Lower leg skin (tissue), 4 donors: ENCODE measurements around the gene RBMS2. TPM values are rescaled to one million over a fixed set of nuclear protein-coding genes. Genes with fewer than 3 reads are reported as not detected.
A peak's percentile ranks its signal among the peaks of the same experiment; 100 is the strongest.

Experiments
- DNase-seq, 2 donors: peaks; one replicate each; pipeline ENCODE4 v3.0.0-alpha.2; 2019; ENCODE audit warnings: low spot score in 2 of 2
- H3K4me3 ChIP-seq: fragments of 200-600 bp; sonication (generic); 2 replicates; pipeline ENCODE4 v1.5.1; 2017; ENCODE audit warnings: mild to moderate bottlenecking, low read depth; ENCODE audit not compliant: poor library complexity, severe bottlenecking
- CTCF ChIP-seq, 3 donors: fragments of 450-650 bp; IDR thresholded peaks; one replicate each; pipeline ENCODE4 v1.5.1; 2016; ENCODE audit warnings: antibody characterized with exemption in 3 of 3, mild to moderate bottlenecking in 3 of 3, moderate library complexity in 2 of 3
- POLR2A ChIP-seq, 2 donors: fragments of 450-650 bp; IDR thresholded peaks; one replicate each; pipeline ENCODE4 v1.6.1; 2016 to 2017; ENCODE audit warnings: antibody characterized with exemption in 2 of 2, mild to moderate bottlenecking in 1 of 2, moderate library complexity in 1 of 2
- WGBS, 2 donors: methylation state at CpG; one replicate each; pipeline ENCODE4 v1.1.5; 2018; 5-methylcytosine and 5-hydroxymethylcytosine counted together
- intact Hi-C: fragments of 100-400 bp; cut with DNase I; formaldehyde crosslinking; loops from one replicate; pipeline ENCODE4 v1.15.0; 2023; ENCODE audit warnings: low total_unique reads
- total RNA-seq, 4 donors: library from RNA; depleted of rRNA; stranded (reverse); fragments of >200 nt; gene quantifications; one replicate each; pipeline ENCODE4 v1.1.0, GENCODE V29; 2016

Gene RBMS2
- total RNA-seq, 4 donors from 2014 or later: 12.7 to 14.9 (median 13.7) TPM

- intact Hi-C loops: no loop called here
- WGBS, 2 donors: 33 to 56% methylated on average over 2 of the region's 2 CpGs
- no peak for TF ChIP-seq CTCF (IDR thresholded peaks at IDR 0.05)
- TF ChIP-seq POLR2A (IDR thresholded peaks at IDR 0.05): no peak
- DNase-seq: no peak
- H3K4me3 ChIP-seq: no peak overlapping the region
Observed at GRCh38 chr12:56541631-56542030, 20.0 kb downstream of the RBMS2 start.

GRCh38 chr12:56542164-56542563 is 20.5 kb downstream of the RBMS2 start:
- WGBS, 2 donors: 95% methylated on average over 4 of the region's 4 CpGs
- TF ChIP-seq POLR2A (IDR thresholded peaks at IDR 0.05) (no peak), CTCF (IDR thresholded peaks at IDR 0.05) (no peak)
- no peak overlapping the region for H3K4me3 ChIP-seq
- DNase-seq: peak in 1 of 2 donors; percentile 23
- intact Hi-C loops: no loop called here

GRCh38 chr12:56545023-56545604 is 23.5 kb downstream of the RBMS2 start:
- no peak for DNase-seq
- intact Hi-C loops: no loop called here
- WGBS, 2 donors: 97 to 100% methylated on average over 3 of the region's 3 CpGs
- no peak overlapping the region for H3K4me3 ChIP-seq
- TF ChIP-seq CTCF (IDR thresholded peaks at IDR 0.05) (no peak), POLR2A (IDR thresholded peaks at IDR 0.05) (no peak)

- 92 to 93% methylated on average over 5 of the region's 5 CpGs for WGBS, 2 donors
- DNase-seq: no peak
- intact Hi-C loops: no loop called here
- H3K4me3 ChIP-seq: no peak overlapping the region
- TF ChIP-seq POLR2A (IDR thresholded peaks at IDR 0.05): no peak
- no peak for TF ChIP-seq CTCF (IDR thresholded peaks at IDR 0.05)
Observed at GRCh38 chr12:56546680-56547079, 25.1 kb downstream of the RBMS2 start.

GRCh38 chr12:56551070-56551469 is 29.4 kb downstream of the RBMS2 start:
- DNase-seq: no peak
- TF ChIP-seq POLR2A (IDR thresholded peaks at IDR 0.05): no peak
- no peak for TF ChIP-seq CTCF (IDR thresholded peaks at IDR 0.05)
- 92 to 93% methylated on average over 5 of the region's 5 CpGs for WGBS, 2 donors
- no peak overlapping the region for H3K4me3 ChIP-seq
- intact Hi-C loops: no loop called here

- WGBS, 2 donors: 25 to 31% methylated on average over 6 of the region's 6 CpGs
- no peak overlapping the region for H3K4me3 ChIP-seq
- no peak for TF ChIP-seq POLR2A (IDR thresholded peaks at IDR 0.05)
- no peak for TF ChIP-seq CTCF (IDR thresholded peaks at IDR 0.05)
- intact Hi-C loops: no loop called here
- DNase-seq: peak; percentile 66 to 91
Observed at GRCh38 chr12:56565510-56566101, 44.0 kb downstream of the RBMS2 start.
